VCaP (cell line): ENCODE data around the gene ADORA2B.
A peak's percentile ranks its signal among the peaks of the same experiment; 100 is the strongest.

Source experiments
- H3K27ac ChIP-seq: fragments of 450-650 bp; 2 replicates; pipeline ENCODE4 v1.5.1; 2017
- TF ChIP-seq, protein P1 (sequence below): fragments of 450-650 bp; conservative IDR thresholded peaks from 2 replicates; pipeline ENCODE4 v1.5.1; 2017; ENCODE audit warnings: mild to moderate bottlenecking, moderate library complexity

Gene ADORA2B

DNA sequence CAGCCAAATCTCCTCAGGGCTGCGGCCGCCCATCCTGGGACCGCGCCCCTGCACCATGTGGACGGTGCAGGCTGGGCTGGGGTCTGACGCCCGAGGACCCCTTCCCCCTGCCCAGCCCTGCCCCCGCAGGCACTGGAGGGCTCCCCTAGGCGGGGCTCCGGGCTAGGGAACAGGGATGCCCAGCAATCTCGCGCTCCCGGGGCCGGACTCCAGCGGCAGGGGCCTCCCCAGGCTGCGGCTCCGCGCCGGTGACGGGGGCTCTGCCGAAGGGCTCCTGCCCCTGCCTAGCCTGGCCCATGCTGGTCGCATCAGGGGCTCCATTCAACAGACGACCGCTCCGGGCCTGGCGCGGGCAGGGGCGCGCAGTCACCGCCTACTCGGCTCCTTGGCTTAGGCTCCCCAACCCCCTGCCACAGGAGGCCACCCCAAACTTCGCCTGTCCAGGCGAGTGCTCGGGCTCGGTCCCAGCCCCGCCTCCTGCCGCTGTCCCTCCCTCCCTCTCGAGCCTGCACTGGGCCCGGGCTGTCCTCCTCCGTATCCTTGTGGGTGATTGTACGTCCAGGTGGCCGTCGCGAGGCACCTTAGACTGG lies 27.4 kb upstream of the ADORA2B start:
- H3K27ac ChIP-seq, result no peak overlapping the region; the same call in 1 of the 2 replicates
- TF ChIP-seq, protein P1, sequence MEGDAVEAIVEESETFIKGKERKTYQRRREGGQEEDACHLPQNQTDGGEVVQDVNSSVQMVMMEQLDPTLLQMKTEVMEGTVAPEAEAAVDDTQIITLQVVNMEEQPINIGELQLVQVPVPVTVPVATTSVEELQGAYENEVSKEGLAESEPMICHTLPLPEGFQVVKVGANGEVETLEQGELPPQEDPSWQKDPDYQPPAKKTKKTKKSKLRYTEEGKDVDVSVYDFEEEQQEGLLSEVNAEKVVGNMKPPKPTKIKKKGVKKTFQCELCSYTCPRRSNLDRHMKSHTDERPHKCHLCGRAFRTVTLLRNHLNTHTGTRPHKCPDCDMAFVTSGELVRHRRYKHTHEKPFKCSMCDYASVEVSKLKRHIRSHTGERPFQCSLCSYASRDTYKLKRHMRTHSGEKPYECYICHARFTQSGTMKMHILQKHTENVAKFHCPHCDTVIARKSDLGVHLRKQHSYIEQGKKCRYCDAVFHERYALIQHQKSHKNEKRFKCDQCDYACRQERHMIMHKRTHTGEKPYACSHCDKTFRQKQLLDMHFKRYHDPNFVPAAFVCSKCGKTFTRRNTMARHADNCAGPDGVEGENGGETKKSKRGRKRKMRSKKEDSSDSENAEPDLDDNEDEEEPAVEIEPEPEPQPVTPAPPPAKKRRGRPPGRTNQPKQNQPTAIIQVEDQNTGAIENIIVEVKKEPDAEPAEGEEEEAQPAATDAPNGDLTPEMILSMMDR, result no peak

DNA sequence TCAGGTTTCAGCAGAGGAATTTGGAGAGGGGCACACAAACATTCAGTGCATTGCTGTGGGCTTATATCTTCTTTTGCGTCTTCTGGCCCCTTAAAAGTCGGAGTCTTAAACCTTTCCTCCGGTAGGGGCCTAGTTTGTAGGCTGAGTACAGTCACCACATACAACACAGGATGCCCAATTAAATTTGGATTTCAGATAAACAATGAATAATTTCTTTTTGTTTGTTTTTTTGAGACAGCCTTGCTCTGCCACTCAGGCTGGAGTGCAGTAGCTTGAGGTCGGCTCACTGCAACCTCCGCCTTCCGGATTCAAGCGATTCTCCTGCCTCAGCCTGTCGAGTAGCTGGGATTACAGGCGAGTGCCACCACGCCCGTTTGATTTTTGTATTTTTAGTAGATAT lies 26.7 kb upstream of the ADORA2B start:
- TF ChIP-seq, protein P1, result no peak
- peak overlapping the region; percentile 48; the same call in 1 of the 2 replicates for H3K27ac ChIP-seq

DNA sequence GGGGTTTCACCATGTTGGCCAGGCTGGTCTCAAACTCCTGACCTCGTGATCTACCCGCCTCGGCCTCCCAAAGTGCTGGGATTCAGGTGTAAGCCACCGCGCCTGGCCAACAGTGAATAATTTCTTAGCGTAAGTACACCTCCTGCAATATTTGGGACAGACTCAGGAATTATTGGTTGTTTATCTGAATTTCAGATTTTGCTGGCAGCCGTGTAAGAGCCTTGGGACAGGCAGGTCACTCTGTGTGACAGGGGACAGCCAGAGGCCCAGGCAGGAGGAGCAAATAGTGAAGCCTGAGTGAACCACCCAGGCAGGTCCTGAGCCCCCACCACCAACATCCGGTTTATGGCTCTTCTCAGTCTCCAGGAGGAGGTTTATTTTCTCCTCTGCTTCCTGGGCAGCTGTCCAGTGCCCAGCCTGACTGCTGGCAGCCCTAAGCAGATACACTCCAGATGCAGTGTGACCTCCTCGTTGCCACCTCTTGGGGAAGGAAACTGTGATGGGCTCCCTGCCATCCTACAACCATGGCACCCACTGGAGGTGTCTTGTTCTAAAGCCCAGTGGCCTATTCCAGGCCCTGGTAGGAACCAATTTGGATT lies 26.2 kb upstream of the ADORA2B start:
- H3K27ac ChIP-seq, result peak overlapping the region; percentile 48; the same call in 1 of the 2 replicates
- TF ChIP-seq, protein P1, result no peak

DNA sequence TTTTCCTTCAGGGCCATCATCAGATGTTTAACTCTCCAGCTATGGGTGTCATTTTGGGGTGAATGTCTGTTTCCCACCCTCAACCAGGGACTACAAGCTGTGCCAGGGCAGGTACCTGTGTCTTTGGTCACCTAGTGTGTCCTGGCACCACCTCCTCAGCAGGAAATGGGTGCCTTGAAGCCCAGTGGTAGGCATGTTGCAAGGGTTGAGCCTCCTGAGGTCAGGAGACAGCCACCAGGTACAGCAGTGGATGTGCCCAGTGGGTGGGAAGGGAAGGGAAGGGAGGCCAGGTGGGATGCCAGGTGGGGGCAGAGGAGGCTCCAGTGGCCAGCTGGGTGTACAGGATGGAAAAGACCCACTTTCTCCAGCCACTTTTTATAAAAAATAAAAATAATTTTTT lies 25.5 kb upstream of the ADORA2B start:
- H3K27ac ChIP-seq, result peak overlapping the region; percentile 48; the same call in 1 of the 2 replicates
- TF ChIP-seq, protein P1, result no peak

DNA sequence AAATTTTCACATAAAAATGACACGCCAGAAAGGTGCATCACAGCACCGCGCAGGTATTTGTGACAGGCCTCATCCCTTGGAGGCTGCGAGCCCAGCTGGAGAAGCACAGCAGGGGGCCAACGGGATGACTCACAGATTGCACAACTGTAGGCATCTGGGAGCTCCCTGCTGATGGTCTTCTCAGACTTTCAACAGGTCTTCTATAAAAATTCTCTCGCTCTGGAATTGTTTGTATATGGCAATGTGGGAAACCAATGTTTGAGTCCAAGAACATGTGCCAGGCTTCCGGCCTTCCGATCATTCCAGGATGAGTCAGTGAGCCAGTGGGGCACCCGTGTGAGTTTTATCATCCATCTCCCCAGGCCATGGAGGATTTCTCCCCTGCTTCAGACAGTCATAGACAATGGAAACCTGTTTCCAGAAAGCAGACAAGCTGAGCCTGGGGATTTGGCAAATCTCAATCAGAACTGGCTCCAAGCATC lies 24.1 kb upstream of the ADORA2B start:
- H3K27ac ChIP-seq, result no peak overlapping the region
- TF ChIP-seq, protein P1, result no peak

DNA sequence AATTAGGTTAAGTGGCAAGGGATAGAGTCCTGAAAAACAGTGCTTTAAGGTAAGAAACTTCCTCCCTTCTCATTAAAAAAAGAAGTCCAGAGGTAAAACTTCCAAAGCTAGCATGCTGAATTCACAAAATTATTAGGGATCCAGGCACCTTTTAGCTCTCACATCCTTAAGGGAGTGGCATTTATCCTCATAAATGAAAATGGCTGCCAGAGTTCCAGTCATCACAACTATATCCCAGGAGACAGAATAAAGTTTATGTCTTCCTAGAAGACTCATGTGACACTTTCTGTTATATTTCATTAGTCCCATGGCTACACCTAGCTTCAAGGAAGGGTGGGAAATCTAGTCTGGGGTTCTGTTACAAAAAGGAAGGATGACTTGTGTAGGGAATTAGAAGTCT lies 23.3 kb upstream of the ADORA2B start:
- TF ChIP-seq, protein P1, result no peak

DNA sequence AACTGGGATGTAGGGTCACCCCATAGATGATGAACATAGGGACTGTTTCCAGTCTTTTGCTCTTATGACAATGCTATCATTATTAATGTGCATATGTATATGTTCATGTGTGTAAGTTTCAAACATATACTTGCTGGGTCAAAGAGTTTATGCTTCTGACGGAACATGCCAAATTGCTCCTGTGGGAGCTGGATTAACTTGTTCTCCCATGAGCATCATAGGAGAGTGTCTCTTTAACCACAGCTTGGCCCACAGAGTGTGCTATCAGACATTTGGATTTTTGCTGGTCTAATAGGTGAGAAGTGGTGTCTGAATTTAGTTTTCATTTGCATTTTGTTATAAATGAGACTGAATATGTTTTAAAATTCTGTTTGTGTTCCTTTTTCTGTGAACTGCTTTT lies 22.3 kb upstream of the ADORA2B start:
- TF ChIP-seq, protein P1, result no peak
- no peak overlapping the region for H3K27ac ChIP-seq

More for the DNA sequence above, 23.3 kb upstream of the ADORA2B start:
- H3K27ac ChIP-seq, result no peak overlapping the region
